ENCODE results near the gene DUSP7. TPM values are rescaled to one million over a fixed set of nuclear protein-coding genes. Genes with fewer than 3 reads are reported as not detected.
A peak's percentile ranks its signal among the peaks of the same experiment; 100 is the strongest.

The DUSP7 gene
- total RNA-seq, 4 donors from 2014 or later, result 2.2 to 8.2 (median 6.2) TPM

DNA sequence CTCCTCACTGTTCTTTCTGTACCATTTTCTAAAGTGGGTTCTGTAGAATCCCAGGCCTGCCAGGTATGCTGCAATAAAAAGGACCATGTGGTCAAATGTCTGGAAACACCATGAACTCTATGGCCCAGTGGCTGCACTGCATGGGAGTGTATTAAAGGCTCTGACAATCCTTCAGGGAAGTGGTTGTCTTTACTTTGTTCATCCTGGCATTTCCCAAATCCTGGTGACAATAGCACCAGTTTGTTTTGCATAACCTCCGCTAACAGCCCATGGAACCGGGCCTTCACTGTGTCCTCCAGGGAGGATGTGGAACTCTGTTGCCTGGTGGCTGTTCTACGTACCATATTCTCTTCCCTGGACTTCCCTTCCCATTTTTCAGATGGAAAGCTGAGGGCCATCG lies 11.2 kb upstream of the DUSP7 start:
- no peak for DNase-seq
- no peak overlapping the region for H3K27ac ChIP-seq
- WGBS, 2 donors (ENCODE audit: low coverage in 1 of 2), result 72 to 86% methylated on average over 2 to 4 of the region's 4 CpGs

DNA sequence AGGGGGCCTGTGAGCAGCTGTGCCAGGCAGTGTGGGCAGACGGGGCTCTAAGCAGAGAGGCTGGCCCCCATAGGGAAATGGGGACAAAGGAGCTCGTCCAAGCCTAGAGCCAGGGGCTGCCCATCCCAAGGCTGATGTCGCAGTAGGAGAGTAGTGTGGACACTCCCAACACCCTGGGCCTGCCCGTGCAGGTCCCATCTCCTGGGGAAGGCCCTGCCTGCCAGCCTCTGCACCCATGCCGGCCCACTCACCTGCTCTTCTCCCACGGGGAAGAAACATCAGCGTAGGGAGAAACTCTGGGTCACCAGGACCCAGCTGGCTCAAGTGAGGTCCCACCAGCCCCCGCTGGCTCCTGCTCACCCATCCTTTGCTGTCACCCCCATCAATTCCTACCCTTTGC lies 10.7 kb upstream of the DUSP7 start:
- Histone ChIP-seq H3K36me3 (no peaks in the 10 kb centered on the region), H3K27me3 (no peaks in the 10 kb centered on the region), H3K4me1 (peaks cover 0 to 19% (median 0%) of the 10 kb centered on the region in 4 donors), H3K27ac (no peak overlapping the region), H3K4me3 (no peak overlapping the region), H3K9me3 (no peaks in the 10 kb centered on the region)
- intact Hi-C loops (cut with DNase I; ENCODE audit: low total_unique reads) (no loop called here), in situ Hi-C loops (cut with MboI; ENCODE audit: low pct_ligation_motif_present in 1 of 4, low pct_unique_long_range_greater_than_20kb in 1 of 4, low sequenced_read_pairs in 3 of 4) (no loop called here)
- no peak for DNase-seq
- 97% methylated on average over 7 of the region's 8 CpGs; no CpG with 5 or more reads in 1 of the 2 donors for WGBS, 2 donors (ENCODE audit: low coverage in 1 of 2)
- TF ChIP-seq, protein P1, sequence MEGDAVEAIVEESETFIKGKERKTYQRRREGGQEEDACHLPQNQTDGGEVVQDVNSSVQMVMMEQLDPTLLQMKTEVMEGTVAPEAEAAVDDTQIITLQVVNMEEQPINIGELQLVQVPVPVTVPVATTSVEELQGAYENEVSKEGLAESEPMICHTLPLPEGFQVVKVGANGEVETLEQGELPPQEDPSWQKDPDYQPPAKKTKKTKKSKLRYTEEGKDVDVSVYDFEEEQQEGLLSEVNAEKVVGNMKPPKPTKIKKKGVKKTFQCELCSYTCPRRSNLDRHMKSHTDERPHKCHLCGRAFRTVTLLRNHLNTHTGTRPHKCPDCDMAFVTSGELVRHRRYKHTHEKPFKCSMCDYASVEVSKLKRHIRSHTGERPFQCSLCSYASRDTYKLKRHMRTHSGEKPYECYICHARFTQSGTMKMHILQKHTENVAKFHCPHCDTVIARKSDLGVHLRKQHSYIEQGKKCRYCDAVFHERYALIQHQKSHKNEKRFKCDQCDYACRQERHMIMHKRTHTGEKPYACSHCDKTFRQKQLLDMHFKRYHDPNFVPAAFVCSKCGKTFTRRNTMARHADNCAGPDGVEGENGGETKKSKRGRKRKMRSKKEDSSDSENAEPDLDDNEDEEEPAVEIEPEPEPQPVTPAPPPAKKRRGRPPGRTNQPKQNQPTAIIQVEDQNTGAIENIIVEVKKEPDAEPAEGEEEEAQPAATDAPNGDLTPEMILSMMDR (IDR thresholded peaks at IDR 0.05), result no peak
- TF ChIP-seq POLR2A (IDR thresholded peaks at IDR 0.05) (no peak), EP300 (IDR thresholded peaks at IDR 0.05; ENCODE audit: low read depth) (no peak), POLR2AphosphoS5 (IDR thresholded peaks at IDR 0.05) (no peak)

More for the DNA sequence above, 11.2 kb upstream of the DUSP7 start:
- in situ Hi-C loops (cut with MboI; ENCODE audit: low pct_ligation_motif_present in 1 of 4, low pct_unique_long_range_greater_than_20kb in 1 of 4, low sequenced_read_pairs in 3 of 4) (no loop called here), intact Hi-C loops (cut with DNase I; ENCODE audit: low total_unique reads) (no loop called here)
- Histone ChIP-seq H3K4me1 (peaks cover 0 to 15% (median 0%) of the 10 kb centered on the region in 4 donors), H3K4me3 (no peak overlapping the region), H3K9me3 (no peaks in the 10 kb centered on the region), H3K36me3 (no peaks in the 10 kb centered on the region), H3K27me3 (no peaks in the 10 kb centered on the region)
- TF ChIP-seq POLR2A (IDR thresholded peaks at IDR 0.05), result no peak
- no peak for TF ChIP-seq POLR2AphosphoS5 (IDR thresholded peaks at IDR 0.05)
- TF ChIP-seq EP300 (IDR thresholded peaks at IDR 0.05; ENCODE audit: low read depth), result no peak
- TF ChIP-seq, protein P1 (IDR thresholded peaks at IDR 0.05), result no peak

DNA sequence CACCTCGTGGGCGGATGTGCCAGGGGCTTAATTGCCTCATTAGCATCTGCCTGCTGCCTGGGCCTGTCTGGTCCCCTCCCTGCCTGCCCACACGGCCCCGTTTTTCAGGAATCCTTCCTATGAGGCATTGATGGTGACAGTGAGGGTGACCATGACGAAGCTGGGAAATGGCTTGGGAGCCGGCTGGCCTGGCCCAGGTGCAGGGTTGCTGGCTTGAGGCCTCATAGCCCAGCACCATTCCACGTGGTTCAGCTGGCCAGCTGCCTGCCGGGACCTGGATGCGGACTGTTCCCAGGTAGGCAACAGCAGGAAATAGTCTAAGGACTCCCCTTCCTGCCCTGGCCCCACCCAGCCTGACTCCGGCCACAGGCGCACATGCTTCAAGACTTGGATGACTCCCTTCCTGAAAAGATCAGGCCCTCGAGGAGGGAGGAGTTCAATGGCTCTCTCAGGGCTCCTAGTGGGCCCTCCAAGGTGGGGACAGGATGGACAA lies 8.9 kb upstream of the DUSP7 start:
- H3K27me3 ChIP-seq, result no peaks in the 10 kb centered on the region
- H3K4me1 ChIP-seq, result peaks cover 0 to 13% (median 0%) of the 10 kb centered on the region in 4 donors
- intact Hi-C loops (cut with DNase I; ENCODE audit: low total_unique reads), result no loop called here
- peak; percentile 34 for DNase-seq
- 67 to 71% methylated on average over 2 to 8 of the region's 12 CpGs for whole genome bisulfite sequencing, 2 donors (ENCODE audit: low coverage in 1 of 2)
- no peaks in the 10 kb centered on the region for H3K9me3 ChIP-seq
- TF ChIP-seq POLR2AphosphoS5 (IDR thresholded peaks at IDR 0.05) (no peak), EP300 (IDR thresholded peaks at IDR 0.05; ENCODE audit: low read depth) (no peak)
- H3K36me3 ChIP-seq, result no peaks in the 10 kb centered on the region
- in situ Hi-C loops (cut with MboI; ENCODE audit: low pct_ligation_motif_present in 1 of 4, low pct_unique_long_range_greater_than_20kb in 1 of 4, low sequenced_read_pairs in 3 of 4), result no loop called here
- H3K4me3 ChIP-seq, result no peak overlapping the region
- H3K27ac ChIP-seq, result no peak overlapping the region

DNA sequence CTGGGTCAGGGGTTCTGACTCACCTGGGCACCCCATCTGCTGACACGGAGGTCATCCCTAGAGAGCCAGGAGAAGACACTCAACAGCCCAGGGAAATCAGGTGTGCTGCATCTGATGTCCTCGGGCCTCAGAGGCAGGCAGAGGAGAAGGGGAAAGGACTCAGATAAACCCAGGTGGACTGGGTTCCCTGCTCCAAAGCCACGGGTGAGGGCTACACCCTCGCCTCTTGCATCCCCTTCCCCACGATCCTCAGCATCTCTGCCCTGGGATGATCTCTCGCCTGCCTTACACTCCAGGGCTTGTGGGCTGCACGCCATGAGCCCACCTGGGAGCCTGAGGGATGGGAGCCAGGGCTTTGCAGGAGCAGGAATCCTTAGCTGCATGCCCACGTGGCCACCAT lies 8.2 kb upstream of the DUSP7 start:
- no peak for DNase-seq
- Histone ChIP-seq H3K27ac (no peak overlapping the region), H3K4me1 (peaks cover 0 to 12% (median 0%) of the 10 kb centered on the region in 4 donors), H3K9me3 (no peaks in the 10 kb centered on the region), H3K4me3 (no peak overlapping the region), H3K27me3 (no peaks in the 10 kb centered on the region), H3K36me3 (no peaks in the 10 kb centered on the region)
- no peak for TF ChIP-seq EP300 (IDR thresholded peaks at IDR 0.05; ENCODE audit: low read depth)
- TF ChIP-seq, protein P1 (IDR thresholded peaks at IDR 0.05), result no peak
- no peak for TF ChIP-seq POLR2AphosphoS5 (IDR thresholded peaks at IDR 0.05)
- no peak for TF ChIP-seq POLR2A (IDR thresholded peaks at IDR 0.05)
- in situ Hi-C loops (cut with MboI; ENCODE audit: low pct_ligation_motif_present in 1 of 4, low pct_unique_long_range_greater_than_20kb in 1 of 4, low sequenced_read_pairs in 3 of 4) (no loop called here), intact Hi-C loops (cut with DNase I; ENCODE audit: low total_unique reads) (no loop called here)
- WGBS, 2 donors (ENCODE audit: low coverage in 1 of 2), result 94% methylated on average over 8 of the region's 8 CpGs; no CpG with 5 or more reads in 1 of the 2 donors

All from transverse colon (tissue), 4 donors.